Measurements from ENCODE around the gene NPBWR2. TPM values are rescaled to one million over a fixed set of nuclear protein-coding genes. Genes with fewer than 3 reads are reported as not detected.
"Not testable (repeated sequence)": the region's sequence is repeated elsewhere in the genome, so short reads cannot be mapped to it uniquely, and the experiment has no call there.

NPBWR2 gene
- total RNA-seq, 1 donor, result not detected

DNA sequence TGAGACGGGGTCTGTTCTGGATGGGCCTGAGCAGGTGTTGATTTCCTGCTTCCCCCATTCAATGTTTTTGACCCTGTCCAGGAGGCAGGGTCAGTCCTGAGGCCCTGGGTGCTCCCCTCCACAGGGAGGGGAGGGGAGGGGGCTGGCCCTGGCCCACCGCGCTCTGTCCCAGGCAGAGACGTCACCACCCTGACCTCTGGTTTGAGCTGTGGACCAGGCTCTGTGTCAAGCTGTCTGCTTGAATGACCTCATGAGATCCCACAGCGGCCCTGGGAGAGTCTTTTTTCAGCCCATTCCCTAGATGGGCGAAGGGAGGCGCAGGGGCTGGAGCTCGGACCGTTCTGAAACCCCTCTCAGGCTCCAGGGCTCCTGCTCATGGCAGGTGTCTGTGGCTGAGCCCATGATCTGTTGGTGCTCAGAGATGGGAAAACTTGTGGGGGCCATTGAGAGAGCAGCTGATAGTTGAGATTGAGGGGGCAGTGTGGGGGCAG lies 14.3 kb downstream of the NPBWR2 start:
- DNase-seq (ENCODE audit: low read depth), result no peak
- TF ChIP-seq, protein P1, sequence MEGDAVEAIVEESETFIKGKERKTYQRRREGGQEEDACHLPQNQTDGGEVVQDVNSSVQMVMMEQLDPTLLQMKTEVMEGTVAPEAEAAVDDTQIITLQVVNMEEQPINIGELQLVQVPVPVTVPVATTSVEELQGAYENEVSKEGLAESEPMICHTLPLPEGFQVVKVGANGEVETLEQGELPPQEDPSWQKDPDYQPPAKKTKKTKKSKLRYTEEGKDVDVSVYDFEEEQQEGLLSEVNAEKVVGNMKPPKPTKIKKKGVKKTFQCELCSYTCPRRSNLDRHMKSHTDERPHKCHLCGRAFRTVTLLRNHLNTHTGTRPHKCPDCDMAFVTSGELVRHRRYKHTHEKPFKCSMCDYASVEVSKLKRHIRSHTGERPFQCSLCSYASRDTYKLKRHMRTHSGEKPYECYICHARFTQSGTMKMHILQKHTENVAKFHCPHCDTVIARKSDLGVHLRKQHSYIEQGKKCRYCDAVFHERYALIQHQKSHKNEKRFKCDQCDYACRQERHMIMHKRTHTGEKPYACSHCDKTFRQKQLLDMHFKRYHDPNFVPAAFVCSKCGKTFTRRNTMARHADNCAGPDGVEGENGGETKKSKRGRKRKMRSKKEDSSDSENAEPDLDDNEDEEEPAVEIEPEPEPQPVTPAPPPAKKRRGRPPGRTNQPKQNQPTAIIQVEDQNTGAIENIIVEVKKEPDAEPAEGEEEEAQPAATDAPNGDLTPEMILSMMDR (IDR thresholded peaks at IDR 0.05; ENCODE audit: insufficient read depth, low read depth, low read length), result no peak
- H3K4me3 ChIP-seq (ENCODE audit: low read depth, low read length), result no peak overlapping the region

DNA sequence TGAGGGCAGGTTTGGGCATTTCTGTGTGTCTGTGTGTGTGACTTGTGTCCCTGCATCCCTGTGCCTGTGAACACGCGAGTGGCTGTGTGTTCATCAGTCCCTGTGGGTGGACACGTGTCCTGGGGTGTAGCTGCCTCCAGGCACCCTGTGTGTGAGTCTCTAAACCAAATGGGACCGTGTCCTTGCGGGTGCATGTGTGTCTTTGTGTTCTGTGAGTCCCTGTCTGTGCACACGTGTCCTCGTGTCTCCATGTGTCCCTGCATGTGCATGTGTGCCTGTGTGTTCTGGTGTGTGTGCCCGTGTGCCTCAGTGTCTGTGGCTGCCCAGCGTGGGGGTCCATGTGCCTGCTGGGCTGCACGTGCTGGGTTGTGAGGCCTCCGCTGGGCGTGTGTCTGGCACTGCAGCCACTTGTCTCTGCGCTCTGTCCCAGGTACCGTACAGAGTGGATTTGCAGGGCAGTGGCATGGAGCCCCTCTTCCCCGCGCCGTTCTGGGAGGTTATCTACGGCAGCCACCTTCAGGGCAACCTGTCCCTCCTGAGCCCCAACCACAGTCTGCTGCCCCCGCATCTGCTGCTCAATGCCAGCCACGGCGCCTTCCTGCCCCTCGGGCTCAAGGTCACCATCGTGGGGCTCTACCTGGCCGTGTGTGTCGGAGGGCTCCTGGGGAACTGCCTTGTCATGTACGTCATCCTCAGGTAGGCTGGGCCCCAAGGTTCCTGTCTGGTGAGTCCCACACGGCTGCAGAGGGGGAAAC lies 14.9 kb downstream of the NPBWR2 start:
- TF ChIP-seq, protein P1 (IDR thresholded peaks at IDR 0.05; ENCODE audit: insufficient read depth, low read depth, low read length), result no peak
- H3K4me3 ChIP-seq (ENCODE audit: low read depth, low read length), result no peak overlapping the region
- no peak for DNase-seq (ENCODE audit: low read depth)

DNA sequence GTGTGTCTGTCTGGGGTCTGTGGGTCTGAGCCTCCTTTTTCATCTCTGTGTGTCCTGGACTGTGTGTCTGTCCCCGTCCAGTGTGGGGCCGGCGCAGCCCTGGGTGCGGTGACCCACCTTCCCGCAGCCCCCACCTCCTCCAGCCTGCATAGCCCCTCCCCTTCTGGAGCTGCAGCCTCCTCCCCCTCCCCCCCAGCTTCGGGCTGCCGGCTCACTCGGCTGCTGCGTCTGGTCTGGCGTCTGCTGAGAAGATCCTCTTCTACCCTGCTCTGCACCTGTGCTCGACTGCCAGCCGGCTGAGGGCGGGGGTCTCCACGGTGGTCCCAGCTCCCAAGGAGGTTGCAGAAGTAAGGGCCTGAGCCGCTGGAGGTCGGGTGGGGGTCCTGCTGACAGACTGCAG lies 15.6 kb downstream of the NPBWR2 start:
- DNase-seq (ENCODE audit: low read depth), result no peak
- no peak overlapping the region for H3K4me3 ChIP-seq (ENCODE audit: low read depth, low read length)
- TF ChIP-seq, protein P1 (IDR thresholded peaks at IDR 0.05; ENCODE audit: insufficient read depth, low read depth, low read length), result no peak

DNA sequence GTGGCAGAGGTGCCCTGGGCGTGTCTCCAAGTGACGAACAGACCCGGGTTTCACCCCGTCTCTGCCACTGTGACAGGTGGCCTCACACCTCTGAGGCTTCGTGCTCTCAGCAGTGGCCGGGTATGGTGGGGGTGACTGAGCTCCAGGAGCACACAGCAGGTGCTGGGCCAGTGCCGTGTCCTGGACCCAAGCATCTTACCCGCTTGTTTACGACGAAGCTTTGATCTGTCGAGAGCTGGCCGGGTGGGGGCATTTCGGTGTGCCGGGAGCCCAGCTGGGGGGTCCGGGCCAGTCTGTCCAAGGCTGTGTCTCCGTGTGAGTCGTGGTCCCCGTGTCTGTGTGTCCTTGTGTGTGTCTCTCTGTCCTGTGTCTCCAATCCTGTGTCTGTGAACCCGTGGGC lies 16.0 kb downstream of the NPBWR2 start:
- TF ChIP-seq, protein P1 (IDR thresholded peaks at IDR 0.05; ENCODE audit: insufficient read depth, low read depth, low read length), result no peak
- no peak for DNase-seq (ENCODE audit: low read depth)

DNA sequence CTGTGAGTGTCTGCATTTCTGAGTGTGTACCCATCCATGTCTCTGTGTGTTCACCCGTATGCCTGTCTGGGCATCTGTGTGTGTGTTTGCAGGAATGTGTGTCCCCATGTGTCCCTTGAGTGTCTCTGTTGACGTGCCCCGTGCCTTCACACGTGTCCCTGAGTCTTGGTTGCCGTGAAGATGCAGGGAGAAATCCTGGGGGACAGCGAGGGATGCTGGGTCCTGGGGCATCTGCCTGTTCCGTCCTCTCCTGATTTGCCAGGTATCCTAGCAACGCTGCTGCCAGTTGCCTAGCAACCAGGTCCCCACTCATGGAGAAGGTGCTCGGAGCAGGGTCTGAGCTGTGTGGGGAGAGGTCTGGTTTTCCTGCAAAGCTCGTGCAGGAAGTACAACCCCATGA lies 17.2 kb downstream of the NPBWR2 start:
- DNase-seq (ENCODE audit: low read depth), result no peak
- no peak overlapping the region for H3K4me3 ChIP-seq (ENCODE audit: low read depth, low read length)
- TF ChIP-seq, protein P1 (IDR thresholded peaks at IDR 0.05; ENCODE audit: insufficient read depth, low read depth, low read length), result no peak

More for the DNA sequence above, 16.0 kb downstream of the NPBWR2 start:
- H3K4me3 ChIP-seq (ENCODE audit: low read depth, low read length), result no peak overlapping the region

- DNase-seq (ENCODE audit: low read depth); H3K4me3 ChIP-seq (ENCODE audit: low read depth, low read length): not testable (repeated sequence)
These were observed 18.8 kb downstream of the NPBWR2 start for GRCh38 chr20:64088586-64088985.

GRCh38 chr20:64087226-64087825 lies 20.0 kb downstream of the NPBWR2 start:
- not testable (repeated sequence) for H3K4me3 ChIP-seq (ENCODE audit: low read depth, low read length)

GRCh38 chr20:64086801-64087200 lies 20.6 kb downstream of the NPBWR2 start:
- H3K4me3 ChIP-seq (ENCODE audit: low read depth, low read length), result no peak overlapping the region
- DNase-seq (ENCODE audit: low read depth), result no peak
- TF ChIP-seq, protein P1 (IDR thresholded peaks at IDR 0.05; ENCODE audit: insufficient read depth, low read depth, low read length), result no peak

More at GRCh38 chr20:64087226-64087825, 20.0 kb downstream of the NPBWR2 start:
- DNase-seq (ENCODE audit: low read depth), result not testable (repeated sequence)

Measured in fibroblast of villous mesenchyme (primary cell).